GM18907 (cell line): ENCODE measurements around the gene SPRY1.
A peak's percentile ranks its signal among the peaks of the same experiment; 100 is the strongest.

Experiments used
- ATAC-seq: cut with Tn5 transposase; IDR thresholded peaks from one replicate; pipeline ENCODE4 v1.9.1; 2021; ENCODE audit warnings: mild to moderate bottlenecking, moderate library complexity; ENCODE audit not compliant: unreplicated experiment

The SPRY1 gene

DNA sequence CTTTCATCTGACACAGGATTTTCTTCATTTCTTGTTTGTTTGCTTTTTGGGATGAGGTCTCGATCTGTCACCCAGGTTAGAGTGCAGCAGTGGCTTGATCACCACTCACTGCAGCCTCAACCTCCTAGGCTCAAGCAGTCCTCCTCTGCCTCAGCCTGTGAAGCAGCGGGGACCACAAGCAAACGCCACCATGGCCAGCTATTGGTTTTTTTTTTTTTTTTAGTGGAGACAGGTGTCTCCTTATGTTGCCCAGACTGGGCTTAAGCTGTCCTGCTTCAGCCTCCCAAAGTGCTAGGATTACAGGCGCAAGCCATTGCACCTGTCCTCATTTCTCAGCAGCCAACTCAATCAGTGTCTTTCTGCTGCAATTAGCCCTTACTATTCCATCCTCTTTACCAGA lies 10.3 kb downstream of the SPRY1 start:
- no peak for ATAC-seq

DNA sequence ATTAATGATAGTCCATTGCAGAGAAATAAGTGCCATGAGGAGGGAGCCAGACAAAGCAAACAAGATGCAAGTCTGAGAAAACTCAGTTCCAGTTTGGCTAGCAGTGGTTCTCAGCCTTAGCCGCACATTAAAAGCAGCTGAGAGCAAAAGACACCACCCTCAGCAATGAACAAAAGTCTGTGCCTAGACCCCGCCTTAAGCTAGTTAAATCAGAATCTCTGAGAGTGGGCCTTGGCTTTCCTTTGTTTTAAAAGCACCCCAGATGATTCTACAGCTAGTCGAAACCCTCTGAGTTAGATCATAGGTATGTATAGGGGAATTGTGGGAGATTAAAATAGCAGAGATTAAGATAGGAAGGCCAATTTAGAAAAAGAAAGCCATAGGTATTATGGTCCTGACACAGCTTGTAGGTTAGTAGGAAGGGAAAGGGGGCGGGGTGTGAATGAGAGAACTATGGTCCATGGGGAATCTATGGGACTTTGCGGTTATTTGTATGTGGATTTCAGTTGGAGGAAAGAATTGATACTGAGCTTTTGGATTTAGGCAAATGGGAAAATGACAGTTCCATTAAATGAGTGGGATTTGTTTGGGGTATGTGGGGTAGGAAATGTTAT lies 12.0 kb downstream of the SPRY1 start:
- no peak for ATAC-seq

DNA sequence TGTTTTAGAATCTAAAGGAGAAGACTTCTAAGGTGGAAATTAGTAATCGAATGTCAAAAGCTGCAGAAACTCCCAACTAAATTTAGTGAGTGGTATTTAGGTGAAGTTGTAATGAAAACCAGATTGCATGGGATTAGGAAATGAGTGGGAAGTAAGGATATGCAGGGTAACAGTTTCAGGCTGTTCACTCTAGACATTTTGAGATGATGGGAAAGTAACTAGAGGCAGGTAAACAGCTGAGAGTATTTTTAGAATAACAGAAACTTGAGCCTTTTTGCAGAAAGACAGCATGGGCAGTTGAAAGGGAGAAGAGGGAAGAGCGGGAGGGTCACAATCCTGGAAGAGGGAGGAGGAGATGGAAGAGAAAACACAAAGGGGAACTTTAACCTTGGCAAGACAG lies 12.7 kb downstream of the SPRY1 start:
- ATAC-seq: no peak

DNA sequence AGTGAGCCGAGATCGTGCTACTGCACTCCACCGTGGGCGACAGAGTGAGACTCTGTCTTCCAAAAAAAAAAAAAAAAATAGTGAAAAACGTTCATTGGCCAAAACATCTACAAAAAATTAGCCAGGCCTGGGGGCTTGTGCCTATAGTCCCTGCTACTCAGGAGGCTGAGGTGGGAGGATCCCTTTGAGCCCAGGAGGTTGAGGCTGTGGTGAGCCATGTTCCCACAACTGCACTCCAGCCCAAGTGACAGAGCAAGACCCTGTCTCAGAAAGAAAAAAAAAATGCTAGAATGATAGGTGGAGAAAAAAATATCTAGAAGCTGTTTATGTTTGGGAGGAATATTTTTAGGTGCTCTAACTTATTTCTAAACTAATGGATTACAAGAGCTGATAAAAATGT lies 14.9 kb downstream of the SPRY1 start:
- no peak for ATAC-seq

DNA sequence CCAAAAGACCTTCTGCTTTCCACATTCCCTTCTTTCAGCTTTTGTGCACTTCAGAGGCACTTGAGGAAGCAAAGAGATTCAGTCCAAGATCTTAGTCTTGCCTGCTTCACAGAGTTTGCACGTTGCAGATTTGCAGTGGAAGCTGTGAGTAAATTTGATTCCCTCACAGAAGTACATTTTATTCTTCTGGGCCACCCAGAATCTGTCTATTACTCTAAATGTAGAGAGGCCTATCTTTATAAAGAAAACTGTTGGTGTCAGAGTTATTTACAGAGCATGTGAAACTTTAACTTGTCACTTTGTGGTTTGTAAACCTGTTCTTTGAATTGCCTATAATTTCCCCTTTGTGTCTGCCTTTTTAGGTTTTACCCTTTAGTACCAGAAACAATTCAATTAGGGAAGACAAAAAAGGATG lies 15.5 kb downstream of the SPRY1 start:
- ATAC-seq: peak; percentile 76

DNA sequence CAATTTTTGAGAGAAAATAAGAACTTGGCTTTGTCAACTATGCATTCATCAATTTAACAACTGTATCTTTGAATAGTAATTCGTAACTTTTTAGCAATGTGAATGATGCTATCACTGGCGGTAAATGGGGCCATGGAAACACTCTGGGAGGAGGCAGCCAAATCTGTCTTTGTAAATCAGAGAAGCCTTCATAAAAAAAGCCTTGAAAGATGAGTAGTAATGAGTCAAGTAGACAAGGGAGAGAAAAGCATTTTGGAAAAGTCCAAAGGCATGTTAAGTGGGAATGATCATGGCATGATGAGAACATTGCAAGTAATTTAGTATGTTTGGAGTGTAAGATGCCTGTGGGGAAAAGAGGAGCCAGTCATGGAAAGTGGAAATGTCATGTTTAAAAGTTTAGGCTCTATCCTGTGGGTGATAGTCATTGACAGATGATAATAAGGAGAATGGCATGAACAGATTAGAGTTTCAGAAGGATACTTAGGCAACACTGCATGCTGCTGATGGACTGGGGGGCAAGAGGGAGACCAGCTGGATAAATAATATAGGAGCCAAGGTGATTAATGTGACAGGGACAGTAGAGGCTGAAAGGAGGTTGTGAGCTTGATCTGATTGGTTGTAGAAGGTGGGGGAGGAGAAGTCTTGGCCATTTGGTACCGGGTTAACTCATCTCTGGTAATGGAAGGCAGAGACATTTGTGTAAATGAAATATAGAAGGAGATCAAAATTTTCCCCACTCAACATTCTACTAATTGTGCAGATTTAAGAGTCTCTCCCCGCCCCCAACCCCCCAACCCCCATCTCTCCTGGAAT lies 16.3 kb downstream of the SPRY1 start:
- ATAC-seq: peak; percentile 25

DNA sequence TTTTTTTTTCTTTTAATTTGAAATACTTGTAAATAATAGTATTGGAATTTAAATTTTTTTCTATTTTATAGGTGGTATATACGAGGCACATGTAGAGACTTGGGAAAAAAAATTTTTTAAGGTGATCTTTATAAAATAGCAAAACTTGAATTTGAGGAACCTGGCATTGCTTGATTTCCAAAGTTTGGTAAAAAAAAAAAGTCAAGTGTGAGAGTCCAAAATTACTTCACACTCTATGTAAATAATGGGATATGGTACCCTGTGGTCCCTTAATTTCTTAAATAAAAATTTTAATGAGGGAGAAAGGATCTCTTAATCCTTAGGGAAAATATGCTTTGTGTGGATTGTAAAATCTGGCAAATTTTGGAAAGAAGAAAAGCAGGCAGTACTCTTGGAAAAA lies 19.0 kb downstream of the SPRY1 start:
- no peak for ATAC-seq

DNA sequence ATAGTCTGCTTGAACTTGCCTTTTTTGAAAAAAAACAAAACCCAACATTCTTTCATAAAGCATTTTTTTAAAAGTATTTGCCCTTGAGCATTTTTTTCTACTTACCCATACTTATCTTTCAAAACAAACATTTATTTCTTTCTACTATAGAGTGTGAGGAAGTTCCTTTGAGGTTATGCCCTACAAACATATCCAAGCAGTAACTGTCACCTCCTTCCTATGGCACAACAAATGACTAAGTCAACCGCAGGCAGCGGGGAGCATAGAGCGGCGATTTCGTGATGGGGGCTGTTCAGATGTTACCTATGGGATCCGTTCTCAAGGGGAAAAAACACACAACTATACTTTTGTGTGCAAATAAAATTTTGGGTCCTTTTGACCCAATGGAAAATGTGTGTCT lies 19.4 kb downstream of the SPRY1 start:
- ATAC-seq: peak; percentile 39

DNA sequence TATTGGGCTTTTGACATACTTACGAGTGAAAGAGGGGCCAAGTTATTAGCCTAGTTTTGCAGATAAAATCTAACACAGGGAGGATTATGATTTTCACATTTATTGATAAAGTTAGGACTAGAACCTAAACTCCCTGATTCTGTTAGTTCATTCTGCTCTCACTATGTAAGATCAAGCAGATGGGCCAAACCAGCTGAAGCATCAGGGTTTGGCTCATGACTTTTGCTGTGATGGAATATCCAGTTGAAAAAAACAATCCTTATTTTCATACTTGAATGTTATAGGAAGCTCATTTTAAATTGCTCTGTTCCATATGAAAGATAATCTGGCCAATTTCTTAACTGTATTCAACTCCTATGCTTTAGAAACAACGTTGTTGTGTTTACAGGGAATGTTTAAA lies 21.2 kb downstream of the SPRY1 start:
- no peak for ATAC-seq

DNA sequence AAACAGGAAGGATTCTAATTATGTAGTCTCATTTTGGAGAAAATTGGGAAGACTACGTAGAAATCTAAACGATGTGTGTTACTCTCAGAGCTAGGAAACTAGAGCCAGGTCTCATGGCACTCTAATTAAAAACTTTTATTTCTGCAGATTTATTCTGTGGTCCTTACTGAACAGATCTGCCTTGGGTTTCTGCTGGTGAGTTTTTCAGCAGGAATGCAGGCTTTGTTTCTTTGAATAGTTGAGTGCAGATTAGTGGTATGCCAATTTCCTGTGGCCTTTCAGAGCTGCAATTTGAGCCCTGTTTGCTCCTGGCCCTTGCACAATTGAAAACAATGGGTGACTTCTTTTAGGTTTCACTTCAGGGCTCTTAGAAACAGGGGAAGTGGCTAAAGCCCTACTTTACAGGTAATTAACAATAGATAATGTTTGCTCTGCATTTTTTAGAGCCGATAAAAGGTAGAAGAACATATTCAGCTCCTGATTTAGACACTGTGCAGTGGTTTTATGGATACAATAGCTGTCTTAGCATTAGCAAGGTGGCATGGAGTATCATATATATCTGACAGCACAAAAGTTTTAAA lies 21.8 kb downstream of the SPRY1 start:
- ATAC-seq: peak; percentile 82

DNA sequence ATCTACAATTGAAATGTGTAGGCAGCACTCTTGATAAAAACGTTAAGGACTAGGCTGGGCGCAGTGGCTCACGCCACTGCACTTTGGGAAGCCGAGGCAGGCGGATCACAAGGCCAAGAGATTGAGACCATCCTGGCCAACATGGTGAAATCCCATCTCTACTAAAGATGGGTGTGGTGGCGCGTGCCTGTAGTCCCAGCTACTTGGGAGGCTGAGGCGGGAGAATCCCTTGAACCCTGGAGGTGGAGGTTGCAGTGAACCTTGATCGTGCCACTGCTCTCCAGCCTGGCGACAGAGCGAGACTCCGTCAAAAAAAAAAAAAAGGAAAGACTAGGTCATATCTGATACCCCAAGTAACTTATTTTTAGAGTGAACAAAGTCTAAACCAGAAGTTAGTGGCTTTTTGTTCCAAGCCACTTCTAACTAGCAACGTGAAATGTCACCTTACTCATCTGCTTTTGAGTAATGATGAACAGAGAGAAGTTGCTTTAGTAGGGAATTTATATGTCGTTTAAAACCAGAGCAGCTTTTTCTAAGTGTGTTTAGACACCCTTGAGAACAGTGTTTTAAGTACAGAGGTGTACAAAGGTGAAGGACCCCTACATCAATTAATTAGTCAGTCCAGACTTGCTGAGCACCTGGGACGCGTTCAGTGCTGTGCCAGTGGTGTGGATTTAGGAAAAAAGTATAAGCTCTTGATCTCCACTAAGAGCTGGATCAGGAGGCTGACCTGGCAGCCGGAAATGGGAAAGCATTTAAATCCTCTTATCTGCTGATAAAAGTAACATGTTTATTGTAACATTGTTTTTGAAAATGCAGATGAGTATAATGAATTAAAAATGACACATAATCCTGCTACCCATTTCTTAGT lies 23.5 kb downstream of the SPRY1 start:
- no peak for ATAC-seq

DNA sequence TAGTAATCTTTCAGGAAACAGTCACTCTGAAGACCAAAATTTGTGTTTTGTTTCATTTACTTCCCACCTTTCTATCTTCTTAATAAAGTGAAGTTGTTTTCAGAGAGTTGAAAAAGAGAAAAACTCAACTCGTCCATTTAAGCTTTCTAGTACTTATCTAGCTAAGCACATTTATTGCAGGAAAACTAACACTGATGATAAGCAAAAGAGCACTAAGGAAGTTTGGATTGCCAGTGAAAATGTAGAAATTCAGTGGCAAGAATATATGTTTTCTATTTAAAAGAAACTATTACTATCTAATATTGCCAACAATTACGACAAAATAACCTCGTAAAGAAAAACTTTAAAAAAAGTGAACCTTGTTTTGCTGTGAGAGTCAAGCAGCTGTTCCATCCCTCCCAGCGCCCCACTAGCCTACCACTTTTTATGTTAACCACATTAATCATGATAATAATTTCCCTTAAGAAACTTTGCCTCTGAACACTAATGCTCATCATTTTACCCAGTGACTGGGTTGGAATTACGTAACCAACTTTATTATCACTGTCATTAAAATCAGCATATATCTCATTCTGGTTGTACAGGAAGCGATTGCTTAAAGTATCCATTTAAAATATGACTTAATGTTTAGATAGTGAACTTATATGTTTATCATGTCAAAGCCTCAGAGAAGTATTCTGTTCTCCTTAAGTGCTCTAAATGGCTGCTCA lies 24.8 kb downstream of the SPRY1 start:
- no peak for ATAC-seq

DNA sequence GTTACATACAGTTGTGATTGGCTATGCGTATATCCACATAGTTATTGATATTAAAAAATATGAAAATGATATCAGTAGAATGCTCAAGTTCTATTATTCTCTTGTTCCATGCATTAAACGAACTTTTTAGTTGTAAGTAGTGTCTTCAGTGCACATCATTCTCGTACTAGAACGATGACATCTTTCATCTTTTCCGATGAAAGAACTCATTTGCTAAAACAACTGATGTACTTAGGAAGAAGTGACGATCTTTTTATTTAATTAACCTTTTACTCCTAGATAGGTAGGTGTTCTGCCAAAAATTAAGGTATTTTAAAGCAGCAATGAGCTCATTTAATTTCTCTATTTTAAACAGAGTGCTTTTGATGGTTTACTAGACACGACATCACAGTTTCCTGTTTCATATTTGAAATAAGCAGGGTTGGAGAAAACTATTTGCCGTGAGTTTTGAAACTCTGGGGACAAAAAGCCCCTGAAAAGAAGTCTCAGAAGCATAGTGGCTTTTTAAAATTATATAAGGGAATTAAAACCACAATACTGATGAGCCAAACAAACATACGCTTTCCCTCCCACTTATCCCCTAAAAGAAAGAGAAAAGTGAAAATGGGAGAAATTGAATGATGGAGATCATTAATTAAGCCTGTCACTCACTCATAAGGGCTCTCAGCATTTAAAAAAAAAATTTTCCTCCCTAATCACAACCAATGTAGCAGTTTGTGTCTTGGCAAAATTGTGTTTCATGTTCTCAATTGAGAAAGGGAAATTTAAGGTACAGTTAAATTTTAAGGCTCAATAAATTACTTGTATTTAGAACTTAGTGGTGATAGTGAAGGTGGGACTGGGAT lies 25.6 kb downstream of the SPRY1 start:
- no peak for ATAC-seq

DNA sequence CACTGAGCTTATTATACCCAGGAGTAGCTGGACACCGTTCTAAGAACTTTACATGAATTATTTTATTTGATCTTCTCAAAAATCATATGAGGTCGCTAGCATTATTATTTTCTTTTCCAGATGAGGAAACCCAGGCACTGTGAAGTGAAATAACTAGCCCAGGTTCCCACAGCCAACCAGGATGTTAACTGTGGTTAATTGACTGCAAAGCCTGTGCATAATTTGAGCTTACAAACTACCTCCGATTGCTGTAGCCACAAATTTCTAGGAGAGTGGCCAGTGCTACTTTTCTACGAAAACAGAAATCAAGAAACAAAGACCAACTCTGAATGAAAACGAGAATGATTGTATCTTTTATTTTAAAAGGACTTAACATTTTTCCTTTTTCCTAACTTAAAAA lies 27.2 kb downstream of the SPRY1 start:
- no peak for ATAC-seq

DNA sequence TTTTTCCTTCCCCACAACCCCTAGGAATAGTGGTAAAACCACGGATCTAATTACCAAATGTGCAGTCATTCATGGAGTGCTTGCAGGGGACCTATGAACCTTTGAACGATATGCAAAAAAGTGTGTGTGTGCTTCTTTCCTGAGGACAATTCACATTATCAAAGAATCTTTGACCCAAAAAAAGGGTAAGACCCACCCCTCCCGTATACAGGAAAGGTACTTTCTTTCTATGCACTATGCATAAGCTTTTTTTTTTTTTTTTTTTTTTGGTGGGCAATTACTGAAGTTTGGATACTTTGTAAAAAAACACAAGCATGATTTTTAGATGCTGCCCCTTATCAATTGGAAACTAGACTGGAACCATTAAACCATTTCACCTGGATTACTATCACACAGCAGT lies 31.4 kb downstream of the SPRY1 start:
- no peak for ATAC-seq

DNA sequence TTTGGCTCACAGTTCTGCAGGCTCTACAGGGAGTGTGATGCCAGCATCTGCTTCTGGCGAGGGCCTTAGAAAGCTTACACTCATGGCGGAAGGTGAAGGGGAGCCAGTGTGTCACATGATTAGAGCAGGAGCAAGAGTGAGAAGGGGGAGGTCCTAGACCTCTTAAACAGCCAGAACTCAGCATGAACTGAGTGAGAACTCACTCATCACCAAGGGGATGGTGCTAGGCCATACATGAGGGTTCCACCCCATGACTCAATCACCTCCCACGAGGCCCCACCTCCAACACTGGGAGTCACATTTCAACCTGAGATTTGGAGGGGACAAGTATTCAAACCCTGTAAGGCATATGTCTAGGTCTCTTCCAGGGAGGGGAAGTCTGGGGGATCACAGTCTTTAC lies 33.4 kb downstream of the SPRY1 start:
- no peak for ATAC-seq

DNA sequence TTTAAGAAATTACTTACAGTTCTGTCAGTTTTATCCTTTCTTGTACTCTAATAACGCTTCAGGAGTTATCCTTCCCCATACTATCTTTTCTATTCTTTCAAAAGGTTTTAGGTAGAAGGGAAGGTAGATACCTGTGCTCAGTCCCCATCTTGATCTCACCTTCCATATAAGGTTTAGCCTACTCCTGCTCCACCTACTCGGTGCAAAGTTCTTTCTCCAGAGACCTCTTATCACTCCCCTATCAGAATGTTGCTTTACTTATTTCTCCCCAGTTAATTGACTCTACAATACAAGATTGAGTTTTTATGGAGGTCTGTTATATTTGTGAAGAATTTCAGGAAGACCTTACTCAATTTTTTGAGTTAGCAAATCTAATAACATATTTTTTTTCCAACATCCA lies 33.9 kb downstream of the SPRY1 start:
- ATAC-seq: no peak

DNA sequence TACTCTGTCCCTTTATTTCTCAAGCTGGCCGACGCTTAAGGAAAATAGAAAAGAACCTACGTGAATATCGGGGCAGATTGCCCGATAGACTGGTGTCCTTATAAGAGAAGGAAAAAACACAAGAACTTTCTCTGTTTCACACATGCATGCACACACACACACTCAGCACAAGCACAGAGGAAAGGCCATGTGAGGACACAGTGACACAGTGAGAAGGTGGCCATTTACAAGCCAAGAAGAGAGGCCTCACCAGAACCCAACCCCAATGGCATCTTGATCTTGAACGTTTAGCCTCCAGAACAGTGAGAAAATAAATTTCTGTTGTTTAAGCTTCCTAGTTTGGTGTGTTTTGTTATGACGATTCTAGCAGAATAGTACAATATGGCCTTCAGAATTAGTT lies 37.0 kb downstream of the SPRY1 start:
- no peak for ATAC-seq

DNA sequence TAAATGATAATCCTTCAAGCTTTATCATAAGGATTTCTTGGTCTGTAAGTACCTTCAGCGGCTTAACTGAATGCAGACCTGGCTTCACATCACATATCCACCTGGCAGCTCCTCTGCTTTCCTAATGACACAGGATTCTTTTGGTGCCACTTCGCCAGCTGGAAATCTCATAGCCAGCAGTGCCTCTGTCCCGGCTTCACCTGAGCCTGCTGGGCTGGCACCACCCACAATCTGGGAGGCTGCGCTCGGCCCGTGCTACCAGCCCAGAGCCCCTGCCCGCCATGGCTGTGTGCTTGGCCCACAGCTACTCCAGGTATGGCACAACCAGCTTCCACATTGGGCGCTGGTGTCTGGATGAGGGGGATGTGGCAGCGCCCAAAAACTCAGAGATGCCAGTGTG lies 37.4 kb downstream of the SPRY1 start:
- no peak for ATAC-seq
